Duodenal mucosa (tissue), 2 donors: ENCODE data around the gene NCCRP1.

Experiments
- H3K27ac ChIP-seq: one replicate; pipeline ENCODE4 v1.7.0; 2013; ENCODE audit warnings: low read depth, low read length
- H3K27me3 ChIP-seq, 2 donors: one replicate each; pipeline ENCODE4 v1.7.0; 2013; ENCODE audit warnings: low read length in 2 of 2, control low read depth in 1 of 2; ENCODE audit not compliant: insufficient read depth in 2 of 2, control insufficient read depth in 1 of 2
- H3K36me3 ChIP-seq, 2 donors: one replicate each; pipeline ENCODE4 v1.7.0; 2013; ENCODE audit warnings: low read length in 2 of 2, control low read depth in 1 of 2; ENCODE audit not compliant: insufficient read depth in 2 of 2, control insufficient read depth in 1 of 2
- H3K4me1 ChIP-seq, 2 donors: one replicate each; pipeline ENCODE4 v1.7.0; 2013; ENCODE audit warnings: low read length in 2 of 2, control low read depth in 1 of 2; ENCODE audit not compliant: insufficient read depth in 2 of 2, control insufficient read depth in 1 of 2
- H3K4me3 ChIP-seq, 2 donors: one replicate each; pipeline ENCODE4 v1.7.0; 2013; ENCODE audit warnings: low read length in 2 of 2, low read depth in 1 of 2
- H3K9ac ChIP-seq, 2 donors: one replicate each; pipeline ENCODE4 v1.7.0; 2013; ENCODE audit warnings: low read length in 2 of 2, low read depth in 1 of 2
- H3K9me3 ChIP-seq, 2 donors: one replicate each; pipeline ENCODE4 v1.7.0; 2013; ENCODE audit warnings: low read length in 2 of 2, control low read depth in 1 of 2; ENCODE audit not compliant: control insufficient read depth in 1 of 2

NCCRP1 gene

GRCh38 chr19:39196860-39197562 is at the start of gene NCCRP1:
Gene NCCRP1, plus strand, starts transcription at chr19:39196964. Its CDS starts 19 bp downstream, at chr19:39196983.
- H3K36me3 ChIP-seq: no peaks in the 10 kb centered on the region
- H3K27ac ChIP-seq: no peak within 1 kb of the TSS
- peaks cover 19 to 23% of the 10 kb centered on the region in 2 donors for H3K4me1 ChIP-seq
- no peak within 1 kb of the TSS for H3K9ac ChIP-seq
- peaks cover 34 to 57% of the 10 kb centered on the region in 2 donors for H3K27me3 ChIP-seq
- no peaks in the 10 kb centered on the region for H3K9me3 ChIP-seq
- peak within 1 kb of the TSS in 1 of 2 donors; percentile 16 for H3K4me3 ChIP-seq

- Histone ChIP-seq H3K9me3 (no peaks in the 10 kb centered on the region), H3K4me1 (peaks cover 26 to 28% of the 10 kb centered on the region in 2 donors), H3K27me3 (no peaks in the 10 kb centered on the region), H3K4me3 (no peak overlapping the region), H3K27ac (no peak overlapping the region), H3K36me3 (peaks cover 0 to 6% of the 10 kb centered on the region in 2 donors), H3K9ac (no peak overlapping the region)
Observed at GRCh38 chr19:39147480-39147879, 49.3 kb upstream of the NCCRP1 start.

- peaks cover 25 to 26% of the 10 kb centered on the region in 2 donors for H3K4me1 ChIP-seq
- no peaks in the 10 kb centered on the region for H3K9me3 ChIP-seq
- no peak overlapping the region for H3K27ac ChIP-seq
- H3K36me3 ChIP-seq: peaks cover 0 to 6% of the 10 kb centered on the region in 2 donors
- H3K9ac ChIP-seq: no peak overlapping the region
- no peak overlapping the region for H3K4me3 ChIP-seq
- H3K27me3 ChIP-seq: no peaks in the 10 kb centered on the region
Observed at GRCh38 chr19:39148939-39149529, 47.7 kb upstream of the NCCRP1 start.

GRCh38 chr19:39150235-39150634 is 46.5 kb upstream of the NCCRP1 start:
- H3K4me3 ChIP-seq: no peak overlapping the region
- H3K9me3 ChIP-seq: no peaks in the 10 kb centered on the region
- no peak overlapping the region for H3K9ac ChIP-seq
- H3K4me1 ChIP-seq: peaks cover 25 to 26% of the 10 kb centered on the region in 2 donors
- H3K27me3 ChIP-seq: no peaks in the 10 kb centered on the region
- H3K27ac ChIP-seq: no peak overlapping the region
- peaks cover 0 to 6% of the 10 kb centered on the region in 2 donors for H3K36me3 ChIP-seq

GRCh38 chr19:39150807-39151600 is 45.8 kb upstream of the NCCRP1 start:
- peaks cover 27 to 28% of the 10 kb centered on the region in 2 donors for H3K4me1 ChIP-seq
- no peak overlapping the region for H3K27ac ChIP-seq
- no peak overlapping the region for H3K4me3 ChIP-seq
- H3K36me3 ChIP-seq: peaks cover 0 to 6% of the 10 kb centered on the region in 2 donors
- H3K27me3 ChIP-seq: no peaks in the 10 kb centered on the region
- no peaks in the 10 kb centered on the region for H3K9me3 ChIP-seq
- H3K9ac ChIP-seq: no peak overlapping the region

GRCh38 chr19:39152066-39152465 is 44.7 kb upstream of the NCCRP1 start:
- no peak overlapping the region for H3K4me3 ChIP-seq
- H3K27me3 ChIP-seq: no peaks in the 10 kb centered on the region
- H3K4me1 ChIP-seq: peaks cover 31% of the 10 kb centered on the region in 2 donors
- H3K27ac ChIP-seq: no peak overlapping the region
- no peak overlapping the region for H3K9ac ChIP-seq
- H3K36me3 ChIP-seq: peaks cover 0 to 6% of the 10 kb centered on the region in 2 donors
- H3K9me3 ChIP-seq: no peaks in the 10 kb centered on the region

GRCh38 chr19:39154100-39154628 is 42.6 kb upstream of the NCCRP1 start:
- Histone ChIP-seq H3K4me1 (peaks cover 38 to 47% of the 10 kb centered on the region in 2 donors), H3K9me3 (no peaks in the 10 kb centered on the region), H3K27ac (no peak overlapping the region), H3K4me3 (no peak overlapping the region), H3K9ac (no peak overlapping the region), H3K27me3 (no peaks in the 10 kb centered on the region), H3K36me3 (peaks cover 0 to 5% of the 10 kb centered on the region in 2 donors)

- Histone ChIP-seq H3K9ac (no peak overlapping the region), H3K9me3 (no peaks in the 10 kb centered on the region), H3K4me1 (peaks cover 38 to 47% of the 10 kb centered on the region in 2 donors), H3K4me3 (no peak overlapping the region), H3K27me3 (no peaks in the 10 kb centered on the region), H3K27ac (no peak overlapping the region), H3K36me3 (peaks cover 0 to 5% of the 10 kb centered on the region in 2 donors)
Observed at GRCh38 chr19:39154629-39155100, 42.1 kb upstream of the NCCRP1 start.

- Histone ChIP-seq H3K9me3 (no peaks in the 10 kb centered on the region), H3K36me3 (peaks cover 0 to 5% of the 10 kb centered on the region in 2 donors), H3K27ac (no peak overlapping the region), H3K9ac (no peak overlapping the region), H3K4me1 (peaks cover 38 to 47% of the 10 kb centered on the region in 2 donors), H3K27me3 (no peaks in the 10 kb centered on the region), H3K4me3 (no peak overlapping the region)
Observed at GRCh38 chr19:39155114-39155700, 41.6 kb upstream of the NCCRP1 start.
